Kidney epithelial cell (primary cell): ENCODE results near the gene LINC01488. TPM values are rescaled to one million over a fixed set of nuclear protein-coding genes. Genes with fewer than 3 reads are reported as not detected.

ENCODE experiments used
- DNase-seq: peaks from one replicate; pipeline ENCODE4 v3.0.0-alpha.2; 2010; ENCODE audit warnings: low read depth
- H3K27me3 ChIP-seq: 2 replicates; pipeline ENCODE4 v1.6.0; 2011; ENCODE audit warnings: low read length; ENCODE audit not compliant: control insufficient read depth, insufficient read depth
- H3K36me3 ChIP-seq: 2 replicates; pipeline ENCODE4 v1.5.1; 2011; ENCODE audit warnings: low read length; ENCODE audit not compliant: control insufficient read depth, insufficient read depth
- H3K4me3 ChIP-seq: 2 replicates; pipeline ENCODE4 v1.5.1; 2011; ENCODE audit warnings: low read depth, mild to moderate bottlenecking, control low read depth, low read length
- CTCF ChIP-seq: IDR thresholded peaks from 2 replicates; pipeline ENCODE4 v1.5.1; 2011; ENCODE audit warnings: mild to moderate bottlenecking, moderate library complexity, low read length, control low read depth, inconsistent platforms; ENCODE audit not compliant: insufficient read depth, poor library complexity, severe bottlenecking
- total RNA-seq: library from RNA; depleted of rRNA; stranded (reverse); fragments of >200 nt; gene quantifications from 2 replicates; pipeline ENCODE4 v1.2.3, GENCODE V29; 2015

Gene LINC01488
- total RNA-seq, 1 donor from 2014 or later, result not detected

- Histone ChIP-seq H3K36me3 (no peaks in the 10 kb centered on the region), H3K27me3 (no peaks in the 10 kb centered on the region), H3K4me3 (no peak overlapping the region)
- no peak for TF ChIP-seq CTCF
- no peak for DNase-seq
Measured at GRCh38 chr11:69483170-69483569, 1.7 kb downstream of the LINC01488 start.

- no peaks in the 10 kb centered on the region for H3K36me3 ChIP-seq
- no peak for TF ChIP-seq CTCF
- no peak for DNase-seq
- H3K27me3 ChIP-seq, result no peaks in the 10 kb centered on the region
- H3K4me3 ChIP-seq, result no peak overlapping the region
Measured at GRCh38 chr11:69483691-69484426, 2.4 kb downstream of the LINC01488 start.

DNA sequence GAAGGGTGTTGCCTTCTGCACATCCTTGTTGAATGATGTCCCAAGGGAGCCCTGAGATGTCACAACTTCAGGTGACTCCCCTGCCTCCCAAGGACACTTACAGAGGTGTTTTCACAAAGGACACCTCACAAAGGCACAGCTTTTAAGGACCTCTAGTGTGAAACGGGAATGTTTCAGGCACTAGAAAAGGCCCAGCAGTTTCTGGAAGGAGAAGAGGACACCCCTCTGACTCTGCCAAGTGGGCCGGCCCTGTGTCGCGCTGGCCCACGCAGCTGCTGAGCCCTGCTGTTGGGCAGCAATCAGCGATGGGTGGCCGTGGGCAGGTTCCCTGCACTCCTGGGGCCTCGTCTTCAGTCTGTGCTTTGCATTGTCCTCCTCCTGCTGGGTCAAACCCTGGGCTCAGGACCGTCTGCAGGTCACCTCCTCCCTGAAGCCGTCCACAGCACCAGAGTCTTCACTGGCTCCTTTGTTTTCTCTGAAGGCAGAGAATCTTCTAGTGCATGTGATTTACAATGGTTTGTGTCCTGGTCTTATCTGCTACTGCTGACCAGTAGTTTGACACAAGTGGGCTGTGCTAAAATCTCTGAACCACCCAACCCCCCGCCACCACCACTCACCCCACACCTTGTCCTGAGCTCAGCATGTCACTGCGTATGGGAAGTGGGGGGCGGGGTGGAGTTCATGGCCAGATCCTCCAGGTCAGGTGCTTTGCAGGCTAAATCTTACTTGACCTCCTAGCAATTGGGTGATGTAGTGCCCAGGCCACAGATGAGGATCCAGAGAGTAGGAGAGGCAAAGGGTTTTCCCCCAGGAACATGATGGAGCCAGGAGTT is 3.2 kb downstream of the LINC01488 start:
- H3K36me3 ChIP-seq, result no peaks in the 10 kb centered on the region
- TF ChIP-seq CTCF, result no peak
- H3K27me3 ChIP-seq, result no peaks in the 10 kb centered on the region
- no peak for DNase-seq
- no peak overlapping the region for H3K4me3 ChIP-seq

- Histone ChIP-seq H3K4me3 (no peak overlapping the region), H3K36me3 (no peaks in the 10 kb centered on the region), H3K27me3 (no peaks in the 10 kb centered on the region)
- no peak for DNase-seq
- TF ChIP-seq CTCF, result no peak
Measured at GRCh38 chr11:69485337-69486041, 4.0 kb downstream of the LINC01488 start.

DNA sequence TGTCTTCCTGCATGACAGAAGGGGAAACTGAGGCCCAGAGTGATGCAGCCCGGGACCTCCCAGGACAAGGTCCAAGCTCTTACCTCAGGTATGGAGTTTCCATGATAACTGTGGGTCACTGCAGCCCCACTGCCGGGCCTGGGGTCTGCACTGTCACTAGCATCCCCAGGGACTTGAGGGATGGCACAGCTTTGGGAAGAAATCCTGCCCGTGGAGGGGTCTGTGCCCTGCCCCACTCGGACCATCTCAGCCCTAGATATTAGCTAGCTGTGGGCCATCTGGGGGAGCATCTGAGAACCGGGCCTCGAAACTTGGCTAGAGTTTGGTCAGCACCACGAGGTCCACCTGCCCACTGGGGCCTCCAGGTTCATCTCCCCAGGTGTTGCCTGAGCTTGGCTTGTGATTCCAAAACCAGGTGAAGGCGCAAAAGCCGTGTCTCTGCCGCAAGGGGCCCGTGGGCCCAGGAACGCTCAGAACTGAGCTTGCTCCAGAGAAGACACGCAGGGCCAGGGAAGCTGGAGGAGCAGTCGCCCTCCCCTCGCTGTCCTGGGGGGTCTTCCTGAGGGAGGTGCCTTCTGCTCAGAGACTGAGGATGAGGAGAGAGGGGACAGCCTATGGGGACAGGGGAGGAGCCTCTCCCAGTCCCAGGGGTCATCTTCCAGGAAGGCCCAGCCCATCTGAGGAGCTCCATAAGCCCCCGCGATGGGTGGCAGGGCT is 4.8 kb downstream of the LINC01488 start:
- TF ChIP-seq CTCF, result no peak
- no peak overlapping the region for H3K4me3 ChIP-seq
- H3K36me3 ChIP-seq, result no peaks in the 10 kb centered on the region
- DNase-seq, result no peak
- no peaks in the 10 kb centered on the region for H3K27me3 ChIP-seq
